PFSK-1 (cell line): Measurements from ENCODE around the gene PPP2R2B.

ENCODE experiments used
- FOXP2 ChIP-seq: optimal IDR thresholded peaks from 2 replicates; pipeline ENCODE3; 2011; ENCODE audit warnings: borderline replicate concordance, control low read depth, inconsistent platforms; ENCODE audit not compliant: insufficient read depth; ENCODE audit errors: extremely low read length, extremely low read depth
- POLR2AphosphoS5 ChIP-seq: IDR thresholded peaks from 2 replicates; pipeline ENCODE4 v1.6.1; 2012; ENCODE audit warnings: low read depth, mild to moderate bottlenecking, control low read depth, low read length, moderate library complexity
- REST ChIP-seq, 2 experiments: IDR thresholded peaks; 2 replicates each; pipeline versions ENCODE4 v1.6.1 to v1.8.0; 2011 to 2012; ENCODE audit warnings: low read depth in 2 of 2, low read length in 2 of 2, control low read depth in 1 of 2, inconsistent platforms in 1 of 2, mild to moderate bottlenecking in 1 of 2, moderate library complexity in 1 of 2; ENCODE audit not compliant: insufficient read depth in 1 of 2
- SIN3A ChIP-seq: IDR thresholded peaks from 2 replicates; pipeline ENCODE4 v1.6.1; 2012; ENCODE audit warnings: mild to moderate bottlenecking, low read length, moderate library complexity, borderline replicate concordance; ENCODE audit not compliant: insufficient read depth
- TAF1 ChIP-seq: IDR thresholded peaks from 2 replicates; pipeline ENCODE4 v1.6.1; 2012; ENCODE audit warnings: low read length, control low read depth, borderline replicate concordance; ENCODE audit not compliant: insufficient read depth

PPP2R2B gene

GRCh38 chr5:146580237-146580636 is 298.3 kb downstream of the PPP2R2B start:
- TF ChIP-seq POLR2AphosphoS5 (no peak), TAF1 (no peak), REST (IDR thresholded peaks at IDR 0.05; ENCODE audit: insufficient read depth in 1 of 2, low read depth in 2 of 2, low read length in 2 of 2) (no peak), FOXP2 (no peak), SIN3A (no peak)

GRCh38 chr5:146574713-146575112 is 303.8 kb downstream of the PPP2R2B start:
- no peak for TF ChIP-seq FOXP2
- TF ChIP-seq SIN3A = no peak
- TF ChIP-seq POLR2AphosphoS5 = no peak
- no peak for TF ChIP-seq TAF1
- TF ChIP-seq REST (IDR thresholded peaks at IDR 0.05; ENCODE audit: insufficient read depth in 1 of 2, low read depth in 2 of 2, low read length in 2 of 2) = no peak

- TF ChIP-seq FOXP2 = no peak
- TF ChIP-seq REST (IDR thresholded peaks at IDR 0.05; ENCODE audit: insufficient read depth in 1 of 2, low read depth in 2 of 2, low read length in 2 of 2) = no peak
- no peak for TF ChIP-seq POLR2AphosphoS5
- no peak for TF ChIP-seq SIN3A
- TF ChIP-seq TAF1 = no peak
These were observed 310.4 kb downstream of the PPP2R2B start for GRCh38 chr5:146568161-146568560.

- no peak for TF ChIP-seq POLR2AphosphoS5
- no peak for TF ChIP-seq FOXP2
- TF ChIP-seq REST (IDR thresholded peaks at IDR 0.05; ENCODE audit: insufficient read depth in 1 of 2, low read depth in 2 of 2, low read length in 2 of 2) = no peak
- no peak for TF ChIP-seq TAF1
- TF ChIP-seq SIN3A = no peak
These were observed 312.7 kb downstream of the PPP2R2B start for GRCh38 chr5:146565764-146566367.
